Tibial nerve (tissue), 3 donors: Measurements from ENCODE around the gene PFKM.

Experiments used
- CTCF ChIP-seq, 5 experiments: fragments of 200-600 bp in 3 of 5; fragments of 450-650 bp in 2 of 5; sonication (generic) in 3 of 5; IDR thresholded peaks; one replicate each; pipeline ENCODE4 v1.5.1; 2016 to 2019; ENCODE audit warnings: antibody characterized with exemption in 5 of 5, mild to moderate bottlenecking in 3 of 5, moderate library complexity in 2 of 5
- POLR2A ChIP-seq, 2 donors: fragments of 450-650 bp; IDR thresholded peaks; one replicate each; pipeline ENCODE4 v1.6.1; 2017; ENCODE audit warnings: antibody characterized with exemption in 2 of 2, mild to moderate bottlenecking in 2 of 2, moderate library complexity in 2 of 2

- TF ChIP-seq CTCF (IDR thresholded peaks at IDR 0.05) (no peak), POLR2A (IDR thresholded peaks at IDR 0.05) (no peak)
These were observed 44.9 kb upstream of the PFKM start for GRCh38 chr12:48074266-48074665.
